Activated T-cell treated with anti-CD3 and anti-CD28 coated beads for 48 hours (primary cell): ENCODE data around the gene CDC34.
"Not testable (repeated sequence)": the region's sequence is repeated elsewhere in the genome, so short reads cannot be mapped to it uniquely, and the experiment has no call there.

Source experiments
- DNase-seq: peaks from one replicate; pipeline ENCODE4 v3.0.0-alpha.2; 2020; ENCODE audit warnings: low read depth

The CDC34 gene

DNA sequence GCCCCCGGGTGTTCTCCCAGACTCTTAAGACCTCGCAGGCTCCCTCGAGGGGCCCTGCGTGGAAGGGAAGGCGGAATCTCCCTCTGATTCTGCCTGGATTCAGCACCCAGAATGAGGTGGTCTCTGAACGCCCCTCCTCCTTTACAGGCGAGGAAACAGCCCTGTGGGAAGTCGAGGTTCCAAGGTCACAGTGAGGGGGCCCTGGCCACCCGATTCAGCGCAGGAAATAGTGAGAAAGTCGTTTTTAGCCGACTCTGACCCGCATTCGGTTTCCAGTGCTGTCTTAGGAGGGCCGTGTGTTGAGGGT is 41.9 kb downstream of the CDC34 start:
- no peak for DNase-seq

DNA sequence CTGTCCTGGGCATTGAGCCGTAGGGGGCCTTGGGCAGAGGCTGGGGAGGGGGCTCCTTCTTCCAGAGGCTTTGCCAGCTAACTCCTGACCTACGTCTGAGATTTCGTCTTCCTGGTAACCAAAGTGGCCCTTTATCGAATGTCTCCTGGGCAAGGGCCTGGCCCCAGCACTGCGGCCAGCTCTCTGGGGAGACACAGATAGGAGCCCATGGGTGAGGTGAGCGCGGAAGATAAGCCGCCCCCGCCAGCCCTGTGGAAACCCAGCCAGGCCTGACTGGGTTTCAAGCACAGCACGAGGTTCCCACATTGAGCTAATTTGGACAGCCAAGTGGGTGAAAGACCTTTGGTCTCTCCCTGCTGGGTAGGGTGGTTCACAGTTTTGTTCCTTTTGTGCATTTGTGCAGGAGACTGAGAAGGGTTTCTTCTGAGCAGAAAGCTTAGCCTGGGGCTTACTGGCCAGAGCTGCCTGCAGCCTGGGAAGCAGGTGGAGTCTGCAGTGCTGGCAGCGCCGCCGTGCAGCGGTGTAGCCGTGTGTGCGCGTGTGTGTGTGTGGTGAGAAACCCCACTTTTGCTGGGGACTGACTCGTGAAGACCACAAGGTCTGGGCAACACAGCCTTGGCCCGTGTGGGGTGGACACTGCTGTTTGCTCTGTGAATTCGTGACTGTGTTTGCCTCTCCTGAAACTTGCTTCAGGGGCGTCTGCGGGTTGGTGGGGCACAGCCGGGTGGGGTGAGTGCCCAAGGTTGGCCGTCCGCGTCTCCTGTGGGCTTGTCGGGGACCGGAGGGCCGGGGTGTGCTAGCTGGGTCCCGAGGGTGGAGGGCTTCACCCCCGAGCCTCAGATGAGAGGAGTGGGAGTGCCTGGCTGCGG is 43.3 kb downstream of the CDC34 start:
- no peak for DNase-seq

DNA sequence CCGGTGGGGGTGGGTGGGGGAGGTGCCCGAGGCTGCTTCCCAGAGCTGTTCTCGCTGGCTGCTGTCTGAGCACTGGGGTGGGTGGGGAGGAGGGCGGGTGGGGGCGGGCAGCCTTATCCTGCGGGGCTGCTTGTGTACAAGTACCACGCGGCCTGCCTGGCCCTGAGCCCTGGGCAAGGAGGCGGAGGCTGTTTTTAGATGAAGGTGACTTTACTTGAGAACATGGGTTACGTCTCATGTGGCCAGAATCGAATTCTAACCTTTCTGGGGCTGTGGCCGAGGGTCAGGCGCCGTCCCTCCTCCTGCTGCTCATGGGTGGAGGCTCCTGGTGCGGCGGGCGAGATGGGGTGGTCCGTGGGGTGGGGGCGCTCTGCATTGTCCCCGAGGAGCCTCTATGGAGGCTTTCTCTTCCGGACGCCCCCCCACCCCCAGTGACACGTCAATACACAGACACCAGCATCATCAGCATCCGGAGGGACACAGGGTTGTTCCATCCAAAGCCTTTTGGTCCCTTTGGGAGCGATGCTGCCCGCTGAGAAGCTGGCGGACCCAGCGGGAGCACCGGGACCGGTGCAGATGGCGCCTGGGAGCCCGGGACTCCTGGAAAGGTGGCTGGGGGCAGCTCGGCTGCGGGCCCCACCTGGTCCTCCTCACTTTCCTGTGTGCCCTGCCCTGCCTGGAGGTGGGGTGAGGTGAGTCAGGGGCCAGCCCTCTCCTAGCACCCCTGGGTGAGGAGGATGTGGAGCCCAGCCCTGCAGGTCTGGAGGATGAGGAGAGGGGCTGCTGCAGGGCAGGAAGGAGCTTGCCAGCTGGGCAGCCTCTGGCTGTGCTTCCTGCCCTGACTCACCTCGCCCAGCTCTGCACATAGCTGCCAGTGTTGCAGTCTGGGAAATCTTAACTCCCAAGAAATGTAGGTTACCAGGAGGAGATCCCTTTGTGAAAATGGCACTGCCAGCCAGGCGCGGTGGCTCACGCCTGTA is 44.3 kb downstream of the CDC34 start:
- DNase-seq: no peak

DNA sequence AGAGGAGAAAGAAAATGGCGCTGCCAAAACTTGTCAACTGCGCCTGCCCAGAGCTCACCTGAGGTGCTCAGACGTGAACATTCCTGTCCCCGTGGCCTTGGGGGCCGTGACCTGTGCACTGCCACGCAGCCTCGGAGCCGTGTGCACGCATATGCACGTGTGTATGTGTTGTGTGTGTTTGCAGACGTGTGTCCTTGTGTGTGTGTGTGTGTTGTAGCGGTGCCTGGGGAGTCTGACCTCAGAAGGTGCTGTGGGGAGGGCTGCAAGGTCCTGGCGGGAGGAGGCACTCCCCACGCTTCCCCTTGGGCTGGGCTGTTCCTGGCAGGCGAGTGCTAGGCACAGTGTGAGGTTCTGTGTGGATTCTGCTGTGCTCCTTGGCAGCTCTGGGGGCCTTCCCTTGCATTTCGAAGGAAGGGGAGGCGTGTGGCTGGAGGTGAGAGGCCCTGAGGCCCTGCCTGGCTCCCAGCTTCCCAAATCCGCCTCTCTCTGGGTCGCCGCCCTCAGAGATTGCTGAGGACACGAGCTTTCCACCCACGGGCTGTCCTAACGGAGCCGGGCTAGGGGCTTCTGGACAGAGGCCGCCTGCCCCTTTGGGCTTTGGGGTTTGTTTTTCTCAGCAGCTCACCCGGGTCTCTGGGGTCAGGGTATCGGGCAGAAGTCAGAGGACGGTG is 45.3 kb downstream of the CDC34 start:
- DNase-seq: no peak

DNA sequence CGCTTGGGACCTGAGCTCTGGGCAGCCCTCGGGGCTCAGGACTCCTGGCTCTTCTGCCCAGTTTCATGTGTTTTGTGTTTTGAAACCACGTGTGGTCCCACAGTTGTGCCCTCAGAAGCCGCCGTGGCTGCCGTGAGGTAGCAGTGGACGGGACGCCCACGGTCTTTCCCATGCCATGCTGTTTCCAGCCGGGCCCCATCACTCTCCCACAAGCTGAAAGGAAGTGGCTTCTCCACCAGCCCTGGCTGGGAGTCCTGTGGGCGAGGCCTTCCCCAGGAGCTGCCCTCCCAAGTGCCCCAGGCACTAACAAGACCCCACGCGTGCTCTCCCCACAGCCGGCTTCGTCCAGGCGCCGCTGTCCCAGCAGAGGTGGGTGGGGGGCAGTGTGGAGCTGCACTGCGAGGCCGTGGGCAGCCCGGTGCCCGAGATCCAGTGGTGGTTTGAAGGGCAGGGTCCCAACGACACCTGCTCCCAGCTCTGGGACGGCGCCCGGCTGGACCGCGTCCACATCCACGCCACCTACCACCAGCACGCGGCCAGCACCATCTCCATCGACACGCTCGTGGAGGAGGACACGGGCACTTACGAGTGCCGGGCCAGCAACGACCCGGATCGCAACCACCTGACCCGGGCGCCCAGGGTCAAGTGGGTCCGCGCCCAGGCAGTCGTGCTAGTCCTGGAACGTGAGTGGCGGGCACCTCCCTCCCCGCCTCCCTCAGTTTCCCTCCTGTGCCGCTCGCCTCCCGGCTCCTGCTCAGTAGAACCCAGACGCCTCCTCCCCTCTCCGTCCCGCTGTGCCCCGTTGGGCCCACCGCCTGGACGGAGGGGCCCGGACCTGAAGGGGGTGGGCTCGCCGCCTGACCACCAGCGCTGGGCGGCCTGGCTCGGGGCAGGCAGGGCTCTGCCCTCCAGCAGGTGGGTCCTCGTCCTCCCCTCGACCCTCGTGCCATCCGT is 46.2 kb downstream of the CDC34 start:
- no peak for DNase-seq

DNA sequence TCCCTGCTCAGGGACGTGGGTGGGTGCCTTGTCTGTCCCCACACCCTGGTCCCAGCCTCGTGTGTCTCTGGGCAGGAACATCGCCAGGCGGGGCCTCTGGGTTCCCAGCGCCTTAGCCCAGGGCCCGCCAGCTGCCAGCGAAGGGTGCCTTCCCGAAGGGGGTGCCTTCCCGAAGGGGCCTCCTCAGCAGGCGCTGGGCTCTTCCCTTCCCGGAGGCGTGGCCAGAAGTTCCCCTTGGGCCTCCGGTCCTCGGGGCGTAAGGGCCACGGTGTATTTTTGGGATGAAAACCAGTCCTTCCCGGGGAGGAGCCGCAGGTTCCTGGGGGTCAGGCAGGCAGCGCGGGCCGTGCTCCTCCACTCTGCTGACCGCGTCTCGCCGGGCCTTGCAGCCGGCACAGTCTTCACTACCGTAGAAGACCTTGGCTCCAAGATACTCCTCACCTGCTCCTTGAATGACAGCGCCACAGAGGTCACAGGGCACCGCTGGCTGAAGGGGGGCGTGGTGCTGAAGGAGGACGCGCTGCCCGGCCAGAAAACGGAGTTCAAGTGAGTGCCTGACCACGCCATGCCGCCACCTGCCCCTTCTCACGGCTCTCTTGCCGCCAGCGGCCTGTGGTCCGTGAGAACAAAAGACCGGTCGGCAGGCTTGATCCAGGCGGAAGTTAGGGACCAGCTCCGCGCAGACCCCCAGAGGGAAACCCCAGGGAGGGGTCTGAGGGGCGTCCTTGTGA is 47.7 kb downstream of the CDC34 start:
- no peak for DNase-seq

DNA sequence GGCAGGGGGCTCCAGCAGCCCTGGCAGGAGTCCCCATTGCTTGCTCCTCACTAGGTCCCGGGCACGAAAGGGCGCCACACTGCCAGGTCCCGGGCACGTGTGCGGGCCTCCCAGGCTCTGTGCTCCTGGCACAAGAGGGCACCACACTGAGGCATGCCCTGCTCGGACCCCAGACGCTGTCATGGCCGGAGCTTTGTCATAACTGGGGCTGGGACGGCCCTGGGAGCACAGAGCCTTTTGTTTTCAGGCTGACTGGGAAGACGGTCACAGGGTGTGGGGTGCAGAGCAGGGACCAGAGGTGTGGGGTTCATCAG is 48.2 kb downstream of the CDC34 start:
- no peak for DNase-seq

DNA sequence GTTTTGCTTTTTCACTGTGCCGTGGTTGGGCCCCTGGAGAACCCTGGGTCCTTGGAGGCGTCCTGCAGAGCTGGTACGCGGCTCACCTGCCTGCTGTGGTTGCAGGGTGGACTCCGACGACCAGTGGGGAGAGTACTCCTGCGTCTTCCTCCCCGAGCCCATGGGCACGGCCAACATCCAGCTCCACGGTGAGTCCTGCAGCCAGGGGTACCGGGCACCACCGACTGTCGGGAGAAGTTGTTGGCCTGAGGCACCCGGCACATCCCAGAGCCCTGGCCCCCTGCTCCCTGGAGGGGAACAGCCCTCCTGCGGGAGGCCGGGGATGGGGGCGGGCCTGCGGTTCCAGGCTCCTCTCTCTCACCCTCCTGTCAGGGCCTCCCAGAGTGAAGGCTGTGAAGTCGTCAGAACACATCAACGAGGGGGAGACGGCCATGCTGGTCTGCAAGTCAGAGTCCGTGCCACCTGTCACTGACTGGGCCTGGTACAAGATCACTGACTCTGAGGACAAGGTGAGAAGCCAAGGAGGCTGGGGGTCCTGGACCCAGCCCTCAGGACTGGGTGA is 48.8 kb downstream of the CDC34 start:
- no peak for DNase-seq

DNA sequence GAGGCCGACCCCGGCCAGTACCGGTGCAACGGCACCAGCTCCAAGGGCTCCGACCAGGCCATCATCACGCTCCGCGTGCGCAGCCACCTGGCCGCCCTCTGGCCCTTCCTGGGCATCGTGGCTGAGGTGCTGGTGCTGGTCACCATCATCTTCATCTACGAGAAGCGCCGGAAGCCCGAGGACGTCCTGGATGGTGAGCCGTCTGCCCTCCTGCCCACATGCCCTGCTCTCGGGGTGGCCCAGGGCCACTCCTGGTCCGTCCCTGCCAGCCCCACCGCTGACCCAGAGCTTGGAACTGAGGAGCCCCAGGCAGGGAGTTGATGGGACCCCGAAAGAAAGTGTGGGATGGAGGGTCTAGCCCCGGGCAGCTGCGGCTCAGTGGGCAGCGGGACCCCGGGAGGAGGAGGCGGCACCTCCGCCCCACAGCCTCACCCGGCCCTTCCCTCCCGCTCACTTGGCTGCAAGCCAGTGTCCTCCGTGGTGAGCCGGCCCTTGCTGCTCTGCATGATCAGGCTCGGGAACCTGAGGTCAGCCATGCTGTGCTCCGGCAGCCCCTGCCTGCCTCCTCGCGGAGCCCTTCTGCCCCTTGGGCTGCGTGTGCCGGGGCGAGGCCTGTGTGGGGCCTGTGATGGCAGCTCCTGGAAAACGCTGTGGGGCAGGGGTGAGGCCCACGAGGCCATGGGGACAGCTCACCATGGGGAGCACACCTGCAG is 50.0 kb downstream of the CDC34 start:
- no peak for DNase-seq

DNA sequence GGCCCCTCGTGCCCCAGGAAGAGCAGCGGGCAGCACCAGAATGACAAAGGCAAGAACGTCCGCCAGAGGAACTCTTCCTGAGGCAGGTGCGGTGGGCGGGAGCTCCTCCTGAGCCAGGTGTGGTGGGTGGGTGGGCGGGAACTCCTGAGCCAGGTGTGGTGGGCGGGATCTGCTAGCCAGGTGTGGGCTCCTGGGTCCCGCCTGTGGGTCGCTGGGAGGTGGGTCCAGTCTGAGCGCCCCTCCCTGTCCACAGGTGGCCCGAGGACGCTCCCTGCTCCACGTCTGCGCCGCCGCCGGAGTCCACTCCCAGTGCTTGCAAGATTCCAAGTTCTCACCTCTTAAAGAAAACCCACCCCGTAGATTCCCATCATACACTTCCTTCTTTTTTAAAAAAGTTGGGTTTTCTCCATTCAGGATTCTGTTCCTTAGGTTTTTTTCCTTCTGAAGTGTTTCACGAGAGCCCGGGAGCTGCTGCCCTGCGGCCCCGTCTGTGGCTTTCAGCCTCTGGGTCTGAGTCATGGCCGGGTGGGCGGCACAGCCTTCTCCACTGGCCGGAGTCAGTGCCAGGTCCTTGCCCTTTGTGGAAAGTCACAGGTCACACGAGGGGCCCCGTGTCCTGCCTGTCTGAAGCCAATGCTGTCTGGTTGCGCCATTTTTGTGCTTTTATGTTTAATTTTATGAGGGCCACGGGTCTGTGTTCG is 51.1 kb downstream of the CDC34 start:
- no peak for DNase-seq

DNA sequence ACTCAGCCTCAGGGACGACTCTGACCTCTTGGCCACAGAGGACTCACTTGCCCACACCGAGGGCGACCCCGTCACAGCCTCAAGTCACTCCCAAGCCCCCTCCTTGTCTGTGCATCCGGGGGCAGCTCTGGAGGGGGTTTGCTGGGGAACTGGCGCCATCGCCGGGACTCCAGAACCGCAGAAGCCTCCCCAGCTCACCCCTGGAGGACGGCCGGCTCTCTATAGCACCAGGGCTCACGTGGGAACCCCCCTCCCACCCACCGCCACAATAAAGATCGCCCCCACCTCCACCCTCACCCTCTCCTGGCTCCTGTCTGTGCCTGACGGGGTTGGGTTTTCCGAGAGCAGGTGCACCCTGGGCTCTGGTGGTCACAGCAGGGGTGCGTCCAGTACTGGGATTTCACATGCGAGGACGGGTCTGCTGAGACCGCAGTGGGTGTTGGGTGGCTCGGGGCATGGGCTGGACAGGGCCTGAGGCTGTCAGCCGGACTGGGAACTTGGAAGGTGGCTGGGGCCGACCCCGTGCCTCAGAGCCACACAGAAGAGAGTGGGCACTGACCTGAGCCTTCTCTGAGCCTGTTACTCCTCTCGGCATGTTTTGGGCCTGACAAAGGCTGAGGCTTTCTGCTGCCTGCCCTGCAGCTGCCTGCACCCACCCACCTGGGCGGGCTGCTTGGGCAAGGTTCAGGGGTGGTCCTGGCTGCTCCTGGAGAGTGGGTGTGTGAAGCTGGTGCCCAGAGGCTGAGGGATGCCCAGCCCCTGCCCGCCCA is 51.8 kb downstream of the CDC34 start:
- DNase-seq: no peak

DNA sequence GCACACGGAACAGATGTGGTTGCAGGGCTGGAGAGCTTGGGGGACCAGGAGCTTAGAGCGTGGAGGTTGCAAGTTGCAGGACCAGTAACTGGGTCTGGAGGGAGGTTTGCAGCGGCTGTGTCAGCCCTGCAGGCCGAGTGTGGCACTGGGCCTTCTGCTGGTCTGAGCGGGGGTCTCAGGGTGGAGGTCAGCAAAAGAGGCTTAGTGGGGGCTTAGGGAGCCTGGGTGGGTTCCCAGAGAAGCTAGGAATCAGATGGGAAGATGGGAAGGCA is 52.3 kb downstream of the CDC34 start:
- no peak for DNase-seq

DNA sequence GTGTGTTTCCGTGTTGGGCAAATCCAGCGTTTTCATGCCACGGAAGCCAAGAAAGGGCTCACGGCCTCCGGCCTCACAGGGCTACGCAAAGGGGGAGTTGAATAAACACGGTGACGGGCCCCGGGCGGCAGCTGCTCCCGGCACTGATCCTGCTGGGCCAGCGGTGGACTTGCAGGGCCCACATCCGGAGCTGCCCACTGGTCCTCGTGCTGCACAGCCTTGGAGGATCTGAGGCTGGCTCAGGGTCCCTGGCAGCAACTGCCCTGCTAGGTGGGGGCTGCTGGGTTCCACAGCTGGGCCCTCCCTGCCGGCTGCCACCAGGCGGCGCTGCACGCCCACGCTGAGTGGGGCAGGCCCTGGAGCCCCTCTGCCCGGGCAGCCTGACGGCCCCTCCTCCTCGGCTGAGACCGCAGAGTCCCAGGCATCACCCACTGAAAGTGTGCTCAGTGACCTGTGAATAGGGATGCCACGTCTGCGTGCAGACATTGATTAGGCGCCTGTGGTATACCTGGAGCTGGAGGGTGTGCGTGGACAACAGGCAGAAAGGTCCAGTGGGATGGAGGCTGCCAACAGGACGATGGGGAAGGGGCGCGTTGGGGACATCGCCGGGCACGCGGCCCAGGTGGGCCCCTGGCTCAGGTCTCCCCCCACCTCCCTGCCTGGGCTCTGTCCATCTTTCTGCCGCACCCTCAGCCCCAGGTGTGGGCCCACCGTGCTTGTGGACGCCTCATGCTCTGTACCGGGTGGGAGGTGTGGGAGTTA is 52.9 kb downstream of the CDC34 start:
- DNase-seq: peak; percentile 69

DNA sequence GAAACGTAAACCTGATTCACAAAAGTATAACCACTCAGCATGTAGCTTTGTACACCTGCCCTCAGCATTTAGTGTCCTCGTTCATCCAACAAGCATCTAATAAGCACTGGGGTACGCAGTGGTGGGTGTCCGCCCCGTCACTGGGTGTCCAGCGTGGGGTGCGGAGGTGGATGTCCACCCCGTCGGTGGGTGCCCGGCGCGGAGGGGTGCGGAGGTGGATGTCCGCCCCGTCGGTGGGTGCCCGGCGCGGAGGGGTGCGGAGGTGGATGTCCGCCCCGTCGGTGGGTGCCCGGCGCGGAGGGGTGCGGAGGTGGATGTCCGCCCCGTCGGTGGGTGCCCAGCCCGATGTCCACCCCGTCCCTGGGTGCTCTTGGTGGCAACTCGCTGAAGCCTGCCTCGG is 53.6 kb downstream of the CDC34 start:
- DNase-seq: not testable (repeated sequence)

DNA sequence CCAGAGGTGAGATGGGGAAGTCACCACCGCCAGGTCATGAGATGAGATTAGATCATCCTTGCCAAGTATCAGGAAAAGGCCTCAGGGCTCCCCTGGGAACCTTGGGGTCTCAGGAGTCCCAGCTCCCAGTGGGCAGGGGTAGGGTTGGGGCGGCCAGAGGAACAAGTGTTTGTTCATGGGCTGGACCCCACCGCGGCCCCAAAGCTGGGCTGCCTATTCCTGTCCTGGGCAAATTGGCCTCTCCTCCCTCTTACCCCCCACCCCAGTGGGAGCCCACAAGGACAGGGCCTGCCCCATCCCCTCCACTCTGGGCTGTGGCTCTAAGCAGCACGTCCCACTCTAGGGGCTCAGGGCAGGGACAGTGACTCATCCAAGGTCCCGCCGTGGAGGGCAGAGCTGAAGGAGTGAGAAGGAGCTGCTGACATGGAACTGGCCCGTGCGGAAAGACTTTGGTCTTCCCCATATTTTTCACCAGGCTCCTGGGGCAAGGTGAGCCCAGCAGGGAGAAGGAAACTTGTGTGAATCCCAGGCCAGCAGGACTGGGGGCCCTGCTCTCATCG is 54.1 kb downstream of the CDC34 start:
- DNase-seq: no peak

DNA sequence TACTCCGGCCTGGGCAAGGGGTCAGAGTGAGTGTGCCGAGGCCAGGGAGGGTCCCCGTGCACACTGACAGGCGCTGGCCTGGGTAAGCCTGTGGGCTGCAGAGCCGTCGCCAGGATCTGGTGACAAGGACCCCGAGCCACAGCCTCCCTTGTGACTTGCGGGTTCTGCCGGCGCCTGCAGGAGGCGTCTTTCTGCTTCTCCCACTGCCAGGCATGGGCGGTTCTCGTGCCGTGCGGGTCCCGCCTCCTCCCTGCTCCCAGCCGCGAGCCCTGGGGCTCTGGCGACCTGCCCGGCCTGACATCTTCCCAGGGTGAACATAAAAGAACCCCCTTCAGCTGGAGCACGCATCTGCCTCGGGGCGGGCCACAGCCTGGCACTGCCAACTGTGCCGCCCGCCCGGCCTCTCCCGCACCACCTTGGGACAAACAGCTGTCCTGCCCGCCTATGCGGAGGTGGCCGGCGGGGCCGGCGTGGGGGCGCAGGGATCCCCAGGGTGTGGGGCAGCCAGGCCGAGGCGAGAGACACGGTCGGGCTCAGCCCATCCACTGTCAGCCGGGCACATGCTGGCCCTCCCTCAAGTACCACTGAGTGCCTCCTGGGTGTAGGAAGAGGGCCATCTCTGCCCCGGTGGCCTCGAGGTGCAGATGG is 56.7 kb downstream of the CDC34 start:
- peak; percentile 74 for DNase-seq
